HEK293T (cell line): ENCODE measurements around the gene MAPK8IP2.

Experiments used
- ARNT ChIP-seq: fragments of 450-650 bp; IDR thresholded peaks from 2 replicates; pipeline ENCODE4 v1.6.1; 2017; ENCODE audit warnings: mild to moderate bottlenecking
- BHLHE40 ChIP-seq: fragments of 450-650 bp; IDR thresholded peaks from 2 replicates; pipeline ENCODE4 v1.6.1; 2016; ENCODE audit warnings: mild to moderate bottlenecking, moderate library complexity, borderline replicate concordance
- SUZ12 ChIP-seq: fragments of 450-650 bp; IDR thresholded peaks from 2 replicates; pipeline ENCODE4 v1.6.1; 2016; ENCODE audit warnings: mild to moderate bottlenecking

DNA sequence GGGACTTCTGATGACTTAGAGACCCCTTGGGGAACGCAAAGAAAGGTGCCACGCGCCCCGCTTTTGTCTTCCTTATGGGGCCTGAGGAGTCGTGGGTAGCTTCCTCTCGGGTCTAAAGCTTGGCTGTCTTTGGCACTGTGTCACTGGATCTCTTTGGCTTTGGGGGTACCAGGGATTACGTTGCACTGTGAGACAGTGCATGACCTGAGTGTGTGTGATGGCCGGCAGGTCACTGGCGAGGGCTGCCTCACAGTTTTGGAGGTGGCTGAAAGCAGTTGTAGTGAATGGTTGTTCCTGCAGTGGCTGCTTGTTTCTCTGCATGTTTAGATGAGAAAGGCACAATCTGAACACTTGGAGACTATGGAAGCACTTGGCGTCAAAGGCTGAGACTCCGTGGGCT lies 33.2 kb downstream of the MAPK8IP2 start:
- TF ChIP-seq SUZ12 (no peak), ARNT (no peak), BHLHE40 (no peak)
